HepG2 (cell line): ENCODE measurements around the gene AKR1E2. TPM values are rescaled to one million over a fixed set of nuclear protein-coding genes. Genes with fewer than 3 reads are reported as not detected.

Experiments used
- CBX1 ChIP-seq: IDR thresholded peaks from one replicate; pipeline ENCODE4 v1.6.1; 2016; ENCODE audit warnings: antibody characterized with exemption, low read depth
- GATAD1 ChIP-seq: IDR thresholded peaks from 2 replicates; pipeline ENCODE4 v1.6.1; 2016; ENCODE audit warnings: missing genetic modification reagents, missing compliant biosample characterization
- MEF2D ChIP-seq: sonication (generic); formaldehyde crosslinking; IDR thresholded peaks from 2 replicates; pipeline ENCODE4 v1.5.1; 2020; ENCODE audit warnings: mild to moderate bottlenecking, missing genetic modification reagents
- MXD4 ChIP-seq: IDR thresholded peaks from 2 replicates; pipeline ENCODE4 v1.6.1; 2016; ENCODE audit warnings: mild to moderate bottlenecking, missing biosample characterization, missing genetic modification reagents
- NRL ChIP-seq: sonication (generic); formaldehyde crosslinking; IDR thresholded peaks from 2 replicates; pipeline ENCODE4 v1.5.0; 2020; ENCODE audit warnings: missing genetic modification reagents, mild to moderate bottlenecking, moderate library complexity, borderline replicate concordance
- POGZ ChIP-seq: sonication (generic); formaldehyde crosslinking; IDR thresholded peaks from 2 replicates; pipeline ENCODE4 v1.4.0; 2020; ENCODE audit warnings: mild to moderate bottlenecking, missing genetic modification reagents
- POLR2G ChIP-seq: fragments of 200-400 bp; formaldehyde crosslinking; IDR thresholded peaks from 2 replicates; pipeline ENCODE4 v1.6.1; 2018; ENCODE audit warnings: mild to moderate bottlenecking, low read depth, low read length, moderate library complexity
- SMARCE1 ChIP-seq: fragments of 450-650 bp; IDR thresholded peaks from 2 replicates; pipeline ENCODE4 v1.6.1; 2017; ENCODE audit warnings: borderline replicate concordance
- SNAI1 ChIP-seq: sonication (generic); formaldehyde crosslinking; IDR thresholded peaks from 2 replicates; pipeline ENCODE4 v1.5.0; 2020; ENCODE audit warnings: mild to moderate bottlenecking, missing genetic modification reagents, borderline replicate concordance
- SP2 ChIP-seq: sonication (generic); formaldehyde crosslinking; IDR thresholded peaks from 2 replicates; pipeline ENCODE4 v1.5.1; 2020; ENCODE audit warnings: mild to moderate bottlenecking, missing genetic modification reagents
- SRF ChIP-seq: IDR thresholded peaks from 2 replicates; pipeline ENCODE4 v1.6.1; 2011; ENCODE audit warnings: mild to moderate bottlenecking, low read depth, low read length, moderate library complexity
- TAF15 ChIP-seq: fragments of 200-400 bp; formaldehyde crosslinking; IDR thresholded peaks from one replicate; pipeline ENCODE4 v1.6.1; 2018; ENCODE audit warnings: mild to moderate bottlenecking, low read depth, low read length; ENCODE audit not compliant: poor library complexity, severe bottlenecking
- ZNF124 ChIP-seq: sonication (generic); formaldehyde crosslinking; IDR thresholded peaks from 2 replicates; pipeline ENCODE4 v1.4.0; 2020; ENCODE audit warnings: missing genetic modification reagents
- ZNF282 ChIP-seq: fragments of 450-650 bp; IDR thresholded peaks from 2 replicates; pipeline ENCODE4 v1.6.1; 2018; ENCODE audit not compliant: partially characterized antibody
- ZNF777 ChIP-seq: sonication (generic); formaldehyde crosslinking; IDR thresholded peaks from 2 replicates; pipeline ENCODE4 v1.4.0; 2020; ENCODE audit warnings: missing genetic modification reagents
- ZNF792 ChIP-seq: IDR thresholded peaks from 2 replicates; pipeline ENCODE4 v1.6.1; 2016
- polyA plus RNA-seq, 8 experiments: library from polyadenylated mRNA; depleted of rRNA in 3 of 8; stranded (reverse) in 7 of 8; unstranded in 1 of 8; fragments of >200 nt; fragmentation: Illumina TruSeq in 4 of 8; extraction: Trizol in 4 of 8; gene quantifications; 2 replicates each; pipeline versions ENCODE4 v1.2.1 to v1.2.3, GENCODE V29; 2011 to 2016; ENCODE audit warnings: low read depth in 4 of 8, missing spikeins in 1 of 8, mixed read lengths in 1 of 8; ENCODE audit not compliant: insufficient read depth in 1 of 8
- total RNA-seq, 5 experiments: library from RNA; depleted of rRNA; stranded (reverse); fragments of >200 nt; fragmentation: Illumina TruSeq; extraction: Trizol; gene quantifications; 2 replicates each; pipeline ENCODE4 v1.2.3, GENCODE V29; 2016; ENCODE audit warnings: low read depth in 1 of 5
- TF ChIP-seq, protein P1 (sequence below): sonication (generic); formaldehyde crosslinking; IDR thresholded peaks from 2 replicates; pipeline ENCODE4 v1.8.0; 2022; ENCODE audit warnings: mild to moderate bottlenecking, missing genetic modification reagents
- TF ChIP-seq, protein P2 (sequence below): IDR thresholded peaks from 2 replicates; pipeline ENCODE4 v1.6.1; 2016; ENCODE audit warnings: mild to moderate bottlenecking, missing biosample characterization, missing genetic modification reagents
- TF ChIP-seq, protein P3 (sequence below): sonication (generic); formaldehyde crosslinking; IDR thresholded peaks from 2 replicates; pipeline ENCODE4 v1.5.1; 2020; ENCODE audit warnings: mild to moderate bottlenecking, missing genetic modification reagents, borderline replicate concordance
- TF ChIP-seq, protein P4 (sequence below): sonication (generic); formaldehyde crosslinking; IDR thresholded peaks from 2 replicates; pipeline ENCODE4 v1.8.0; 2022; ENCODE audit warnings: missing genetic modification reagents, mild to moderate bottlenecking, inconsistent platforms, borderline replicate concordance
- TF ChIP-seq, protein P5 (sequence below): sonication (generic); formaldehyde crosslinking; IDR thresholded peaks from 2 replicates; pipeline ENCODE4 v1.5.0; 2020; ENCODE audit warnings: missing genetic modification reagents

Gene AKR1E2
- total and polyA plus RNA-seq, 2 of the 13 experiments (the other 11 are each of a cell fraction or from before 2014, with no cell fraction given), result not detected

DNA sequence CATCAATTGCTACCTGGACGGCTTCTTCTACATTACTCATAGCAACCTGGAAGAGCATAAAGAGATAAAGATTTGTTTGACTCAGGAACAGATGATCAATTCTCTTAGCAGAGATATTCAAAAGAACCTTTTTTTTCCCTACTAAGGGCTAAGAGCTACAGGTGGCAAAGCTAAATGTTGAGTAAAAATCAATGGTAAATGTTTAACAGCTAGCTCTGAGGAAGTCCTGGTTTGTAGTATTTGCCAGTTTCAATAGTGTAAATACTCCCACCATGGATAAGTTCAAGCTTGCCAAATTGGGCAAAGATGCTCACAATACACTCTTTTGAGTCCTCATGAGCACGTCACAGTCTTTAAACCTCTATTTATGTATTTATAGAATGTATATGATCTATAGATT is 64.0 kb downstream of the AKR1E2 start (continued):
- TF ChIP-seq, protein P1, sequence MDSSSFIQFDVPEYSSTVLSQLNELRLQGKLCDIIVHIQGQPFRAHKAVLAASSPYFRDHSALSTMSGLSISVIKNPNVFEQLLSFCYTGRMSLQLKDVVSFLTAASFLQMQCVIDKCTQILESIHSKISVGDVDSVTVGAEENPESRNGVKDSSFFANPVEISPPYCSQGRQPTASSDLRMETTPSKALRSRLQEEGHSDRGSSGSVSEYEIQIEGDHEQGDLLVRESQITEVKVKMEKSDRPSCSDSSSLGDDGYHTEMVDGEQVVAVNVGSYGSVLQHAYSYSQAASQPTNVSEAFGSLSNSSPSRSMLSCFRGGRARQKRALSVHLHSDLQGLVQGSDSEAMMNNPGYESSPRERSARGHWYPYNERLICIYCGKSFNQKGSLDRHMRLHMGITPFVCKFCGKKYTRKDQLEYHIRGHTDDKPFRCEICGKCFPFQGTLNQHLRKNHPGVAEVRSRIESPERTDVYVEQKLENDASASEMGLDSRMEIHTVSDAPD (CRISPR knock-in tag), result peak; percentile 97
- TF ChIP-seq GATAD1 (CRISPR knock-in tag), result peak; percentile 27; the same call in 1 of the 2 replicates
- TF ChIP-seq ZNF282, result no peak
- TF ChIP-seq, protein P2, sequence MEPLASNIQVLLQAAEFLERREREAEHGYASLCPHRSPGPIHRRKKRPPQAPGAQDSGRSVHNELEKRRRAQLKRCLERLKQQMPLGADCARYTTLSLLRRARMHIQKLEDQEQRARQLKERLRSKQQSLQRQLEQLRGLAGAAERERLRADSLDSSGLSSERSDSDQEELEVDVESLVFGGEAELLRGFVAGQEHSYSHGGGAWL (CRISPR knock-in tag), result no peak
- TF ChIP-seq SRF, result peak; percentile 91
- peak; percentile 47; the same call in 1 of the 2 replicates for TF ChIP-seq ZNF792 (CRISPR knock-in tag)
- TF ChIP-seq ZNF124 (CRISPR knock-in tag), result no peak
- TF ChIP-seq, protein P3, sequence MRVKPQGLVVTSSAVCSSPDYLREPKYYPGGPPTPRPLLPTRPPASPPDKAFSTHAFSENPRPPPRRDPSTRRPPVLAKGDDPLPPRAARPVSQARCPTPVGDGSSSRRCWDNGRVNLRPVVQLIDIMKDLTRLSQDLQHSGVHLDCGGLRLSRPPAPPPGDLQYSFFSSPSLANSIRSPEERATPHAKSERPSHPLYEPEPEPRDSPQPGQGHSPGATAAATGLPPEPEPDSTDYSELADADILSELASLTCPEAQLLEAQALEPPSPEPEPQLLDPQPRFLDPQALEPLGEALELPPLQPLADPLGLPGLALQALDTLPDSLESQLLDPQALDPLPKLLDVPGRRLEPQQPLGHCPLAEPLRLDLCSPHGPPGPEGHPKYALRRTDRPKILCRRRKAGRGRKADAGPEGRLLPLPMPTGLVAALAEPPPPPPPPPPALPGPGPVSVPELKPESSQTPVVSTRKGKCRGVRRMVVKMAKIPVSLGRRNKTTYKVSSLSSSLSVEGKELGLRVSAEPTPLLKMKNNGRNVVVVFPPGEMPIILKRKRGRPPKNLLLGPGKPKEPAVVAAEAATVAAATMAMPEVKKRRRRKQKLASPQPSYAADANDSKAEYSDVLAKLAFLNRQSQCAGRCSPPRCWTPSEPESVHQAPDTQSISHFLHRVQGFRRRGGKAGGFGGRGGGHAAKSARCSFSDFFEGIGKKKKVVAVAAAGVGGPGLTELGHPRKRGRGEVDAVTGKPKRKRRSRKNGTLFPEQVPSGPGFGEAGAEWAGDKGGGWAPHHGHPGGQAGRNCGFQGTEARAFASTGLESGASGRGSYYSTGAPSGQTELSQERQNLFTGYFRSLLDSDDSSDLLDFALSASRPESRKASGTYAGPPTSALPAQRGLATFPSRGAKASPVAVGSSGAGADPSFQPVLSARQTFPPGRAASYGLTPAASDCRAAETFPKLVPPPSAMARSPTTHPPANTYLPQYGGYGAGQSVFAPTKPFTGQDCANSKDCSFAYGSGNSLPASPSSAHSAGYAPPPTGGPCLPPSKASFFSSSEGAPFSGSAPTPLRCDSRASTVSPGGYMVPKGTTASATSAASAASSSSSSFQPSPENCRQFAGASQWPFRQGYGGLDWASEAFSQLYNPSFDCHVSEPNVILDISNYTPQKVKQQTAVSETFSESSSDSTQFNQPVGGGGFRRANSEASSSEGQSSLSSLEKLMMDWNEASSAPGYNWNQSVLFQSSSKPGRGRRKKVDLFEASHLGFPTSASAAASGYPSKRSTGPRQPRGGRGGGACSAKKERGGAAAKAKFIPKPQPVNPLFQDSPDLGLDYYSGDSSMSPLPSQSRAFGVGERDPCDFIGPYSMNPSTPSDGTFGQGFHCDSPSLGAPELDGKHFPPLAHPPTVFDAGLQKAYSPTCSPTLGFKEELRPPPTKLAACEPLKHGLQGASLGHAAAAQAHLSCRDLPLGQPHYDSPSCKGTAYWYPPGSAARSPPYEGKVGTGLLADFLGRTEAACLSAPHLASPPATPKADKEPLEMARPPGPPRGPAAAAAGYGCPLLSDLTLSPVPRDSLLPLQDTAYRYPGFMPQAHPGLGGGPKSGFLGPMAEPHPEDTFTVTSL (CRISPR knock-in tag), result peak; percentile 85
- no peak for TF ChIP-seq NRL (CRISPR knock-in tag)
- no peak for TF ChIP-seq MXD4 (CRISPR knock-in tag)
- TF ChIP-seq SMARCE1, result no peak
- TF ChIP-seq ZNF777, result no peak
- no peak for TF ChIP-seq MEF2D (CRISPR knock-in tag)
- no peak for TF ChIP-seq POLR2G
- TF ChIP-seq, protein P4, sequence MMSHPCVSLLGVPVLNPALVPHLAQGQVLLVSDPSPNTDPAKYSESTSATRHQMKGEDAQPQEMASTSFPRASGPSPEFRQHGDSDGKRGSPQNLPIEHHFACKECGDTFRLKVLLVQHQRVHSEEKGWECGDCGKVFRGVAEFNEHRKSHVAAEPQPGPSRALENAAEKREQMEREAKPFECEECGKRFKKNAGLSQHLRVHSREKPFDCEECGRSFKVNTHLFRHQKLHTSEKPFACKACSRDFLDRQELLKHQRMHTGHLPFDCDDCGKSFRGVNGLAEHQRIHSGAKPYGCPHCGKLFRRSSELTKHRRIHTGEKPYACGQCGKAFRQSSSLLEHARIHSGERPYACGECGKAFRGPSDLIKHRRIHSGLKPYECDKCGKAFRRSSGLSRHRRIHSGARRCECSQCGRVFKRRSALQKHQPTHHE (CRISPR knock-in tag), result no peak
- peak; percentile 86 for TF ChIP-seq POGZ (CRISPR knock-in tag)
- TF ChIP-seq, protein P5, sequence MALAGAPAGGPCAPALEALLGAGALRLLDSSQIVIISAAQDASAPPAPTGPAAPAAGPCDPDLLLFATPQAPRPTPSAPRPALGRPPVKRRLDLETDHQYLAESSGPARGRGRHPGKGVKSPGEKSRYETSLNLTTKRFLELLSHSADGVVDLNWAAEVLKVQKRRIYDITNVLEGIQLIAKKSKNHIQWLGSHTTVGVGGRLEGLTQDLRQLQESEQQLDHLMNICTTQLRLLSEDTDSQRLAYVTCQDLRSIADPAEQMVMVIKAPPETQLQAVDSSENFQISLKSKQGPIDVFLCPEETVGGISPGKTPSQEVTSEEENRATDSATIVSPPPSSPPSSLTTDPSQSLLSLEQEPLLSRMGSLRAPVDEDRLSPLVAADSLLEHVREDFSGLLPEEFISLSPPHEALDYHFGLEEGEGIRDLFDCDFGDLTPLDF (CRISPR knock-in tag), result no peak
- TF ChIP-seq SNAI1 (CRISPR knock-in tag), result no peak
- no peak for TF ChIP-seq CBX1
- TF ChIP-seq TAF15, result no peak
- no peak for TF ChIP-seq SP2
